Endothelial cell of umbilical vein (primary cell): ENCODE results near the gene PRPF40B. TPM values are rescaled to one million over a fixed set of nuclear protein-coding genes. Genes with fewer than 3 reads are reported as not detected.
A peak's percentile ranks its signal among the peaks of the same experiment; 100 is the strongest.

Experiments
- BruUV-seq: library from RNA; stranded (reverse); fragments of 400-500 nt; replicated peaks from 2 replicates; lab custom pipeline; 2021; lab: Mats Ljungman, UMichigan
- CTCF ChIA-PET: fragments of 300-600, 350-600 bp; sonication (Branson Sonifier 250); formaldehyde crosslinking; loops from one replicate; lab custom pipeline; 2021; ENCODE audit warnings: antibody characterized with exemption, inconsistent platforms; lab: Charles Lee
- POLR2A ChIA-PET: fragments of 300-600, 350-600 bp; sonication (Branson Sonifier 250); formaldehyde crosslinking; loops from one replicate; lab custom pipeline; 2021; ENCODE audit warnings: antibody characterized with exemption, inconsistent platforms; lab: Charles Lee
- DNase-seq: peaks from one replicate; pipeline ENCODE4 v3.0.0-alpha.2; 2011; ENCODE audit warnings: low read depth, low spot score
- FAIRE-seq: peaks from 2 replicates; lab custom pipeline; 2011; peaks lifted over from hg19 to GRCh38; lab: Jason Lieb, UNC
- H2AFZ ChIP-seq: 2 replicates; pipeline ENCODE4 v1.6.0; 2012; ENCODE audit warnings: low read depth, low read length, control low read depth, inconsistent platforms
- H3K27ac ChIP-seq: 2 replicates; pipeline ENCODE4 v1.5.1; 2011; ENCODE audit warnings: low read depth, mild to moderate bottlenecking, control low read depth, low read length, moderate library complexity; ENCODE audit not compliant: insufficient read depth
- H3K27me3 ChIP-seq, 2 experiments: 2 replicates each; pipeline versions ENCODE4 v1.6.0 to v1.6.1; 2011; ENCODE audit warnings: low read length in 2 of 2, mixed read lengths in 1 of 2; ENCODE audit not compliant: control insufficient read depth in 2 of 2, insufficient read depth in 2 of 2
- H3K36me3 ChIP-seq, 2 experiments: 2 replicates in 1 of 2; 3 replicates in 1 of 2; pipeline ENCODE4 v1.5.1; 2011; ENCODE audit warnings: low read length in 2 of 2, mild to moderate bottlenecking in 1 of 2, moderate library complexity in 1 of 2; ENCODE audit not compliant: control insufficient read depth in 2 of 2, insufficient read depth in 2 of 2; ENCODE audit errors: extremely low read depth in 1 of 2
- H3K4me1 ChIP-seq: 3 replicates; pipeline ENCODE4 v1.5.1; 2011; ENCODE audit warnings: mild to moderate bottlenecking, low read length; ENCODE audit not compliant: control insufficient read depth, insufficient read depth; ENCODE audit errors: extremely low read depth
- H3K4me2 ChIP-seq: 2 replicates; pipeline ENCODE4 v1.6.1; 2011; ENCODE audit warnings: low read length, control low read depth, mixed read lengths; ENCODE audit not compliant: insufficient read depth
- H3K4me3 ChIP-seq, 3 experiments: fragments of 200-600 bp in 1 of 3; sonication (generic), shearing (Covaris generic) in 1 of 3; replicated peaks in 1 of 3; 2 replicates each; pipeline ENCODE4 v1.5.1; 2011 to 2016; ENCODE audit warnings: control low read depth in 3 of 3, low read length in 3 of 3, mild to moderate bottlenecking in 2 of 3, inconsistent platforms in 1 of 3, low read depth in 1 of 3, moderate library complexity in 1 of 3; ENCODE audit not compliant: insufficient read depth in 1 of 3
- H3K79me2 ChIP-seq: 2 replicates; pipeline ENCODE4 v1.6.0; 2012; ENCODE audit warnings: low read length, inconsistent platforms; ENCODE audit not compliant: control insufficient read depth, insufficient read depth
- H3K9ac ChIP-seq: replicated peaks from 2 replicates; pipeline ENCODE3; 2011; ENCODE audit warnings: low read length, control low read depth; ENCODE audit not compliant: insufficient read depth; ENCODE audit errors: extremely low read depth
- H3K9me1 ChIP-seq: replicated peaks from 3 replicates; pipeline ENCODE4 v1.6.0; 2011; ENCODE audit warnings: mild to moderate bottlenecking, low read length; ENCODE audit not compliant: control insufficient read depth, insufficient read depth; ENCODE audit errors: extremely low read depth
- H3K9me3 ChIP-seq: replicated peaks from 2 replicates; pipeline ENCODE4 v1.5.1; 2012; ENCODE audit warnings: low read length, inconsistent platforms; ENCODE audit not compliant: control insufficient read depth, insufficient read depth
- H4K20me1 ChIP-seq: replicated peaks from 2 replicates; pipeline ENCODE3; 2011; ENCODE audit warnings: mild to moderate bottlenecking, low read length; ENCODE audit not compliant: control insufficient read depth, insufficient read depth; ENCODE audit errors: extremely low read depth
- EZH2 ChIP-seq: IDR thresholded peaks from 2 replicates; pipeline ENCODE4 v1.6.1; 2012; ENCODE audit warnings: borderline replicate concordance, low read depth, mild to moderate bottlenecking, moderate library complexity, low read length, inconsistent platforms; ENCODE audit not compliant: severe bottlenecking
- FOS ChIP-seq: IDR thresholded peaks from 2 replicates; pipeline ENCODE4 v1.6.1; 2011; ENCODE audit warnings: mild to moderate bottlenecking, low read length, moderate library complexity, borderline replicate concordance; ENCODE audit not compliant: insufficient read depth
- GATA2 ChIP-seq: IDR thresholded peaks from 2 replicates; pipeline ENCODE4 v1.7.0; 2011; ENCODE audit warnings: low read depth, mild to moderate bottlenecking, moderate library complexity, mixed read lengths, low read length; ENCODE audit not compliant: insufficient read length, insufficient read depth
- JUN ChIP-seq: IDR thresholded peaks from 2 replicates; pipeline ENCODE4 v1.6.1; 2011; ENCODE audit warnings: borderline replicate concordance, low read depth; ENCODE audit not compliant: insufficient read length, insufficient read depth
- MYC ChIP-seq: IDR thresholded peaks from one replicate; pipeline ENCODE4 v1.6.1; 2011; ENCODE audit warnings: mild to moderate bottlenecking, low read depth, low read length
- POLR2A ChIP-seq: IDR thresholded peaks from 2 replicates; pipeline ENCODE4 v1.6.1; 2012; ENCODE audit warnings: low read depth, mild to moderate bottlenecking, control low read depth, low read length
- POLR2AphosphoS5 ChIP-seq: IDR thresholded peaks from 2 replicates; pipeline ENCODE4 v1.6.1; 2012; ENCODE audit warnings: low read depth, mild to moderate bottlenecking, control low read depth, low read length, moderate library complexity; ENCODE audit not compliant: insufficient read depth
- dilution Hi-C: fragments of 300-500 bp; cut with MboI; formaldehyde crosslinking; loops from one replicate; pipeline ENCODE4 v1.15.0; 2019; ENCODE audit warnings: low sequenced_read_pairs; ENCODE audit not compliant: extremely low pct_ligation_motif_present
- intact Hi-C: fragments of 100-400 bp; cut with micrococcal nuclease; formaldehyde crosslinking; loops from one replicate; pipeline ENCODE4 v1.10.0; 2022
- polyA plus RNA-seq, 4 experiments: library from polyadenylated mRNA; depleted of rRNA in 3 of 4; stranded (reverse) in 3 of 4; unstranded in 1 of 4; fragments of >200 nt; gene quantifications; 2 replicates each; pipeline versions ENCODE4 v1.2.1 to v1.2.3, GENCODE V29; 2011 to 2012; ENCODE audit warnings: missing spikeins in 1 of 4
- total RNA-seq: library from RNA; stranded (reverse); gene quantifications from 2 replicates; pipeline ENCODE4 v1.2.3, GENCODE V29; 2021
- TF ChIP-seq, protein P1 (sequence below), 2 donors: IDR thresholded peaks; 1 replicate in 1 of 2; 2 replicates in 1 of 2; pipeline ENCODE4 v1.5.1; 2011; ENCODE audit warnings: low read length in 2 of 2, mild to moderate bottlenecking in 2 of 2, moderate library complexity in 2 of 2, control low read depth in 1 of 2, inconsistent platforms in 1 of 2, low read depth in 1 of 2; ENCODE audit not compliant: insufficient read depth in 1 of 2; ENCODE audit errors: extremely low read depth in 1 of 2
- TF ChIP-seq, protein P2 (sequence below): IDR thresholded peaks from 2 replicates; pipeline ENCODE4 v1.6.1; 2011; ENCODE audit not compliant: insufficient read depth, insufficient read length

The PRPF40B gene
- total and polyA plus RNA-seq, 2 donors (not counting 3 experiments of a cell fraction or from before 2014, with no cell fraction given), result 5.4 to 9.9 TPM

DNA sequence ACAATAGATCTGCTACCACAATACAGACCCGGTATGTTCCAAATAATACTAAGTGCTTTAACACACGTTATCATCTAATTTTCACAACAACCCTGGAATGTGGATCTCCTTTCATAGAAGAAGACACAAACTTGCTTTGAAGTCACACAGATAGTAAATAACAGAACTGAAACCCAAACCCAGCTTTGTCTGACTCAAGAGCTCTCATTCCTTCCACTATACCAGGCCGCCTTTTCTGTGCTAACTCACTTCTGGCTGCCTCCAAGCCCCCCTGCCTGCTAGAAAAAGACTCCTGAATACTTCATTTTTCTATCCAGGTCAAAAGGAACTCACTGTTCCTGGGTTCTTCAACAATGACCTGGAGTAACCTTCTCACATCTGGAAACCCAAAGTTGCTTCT, 37.8 kb downstream of the PRPF40B start:
- ChIA-PET CTCF (interaction anchor here (0.5 to 4.1 kb wide), 3 partner anchors 12 to 361 kb away, joined by 3 to 32 read pairs (median 8); no protein-coding TSS in a partner anchor), POLR2A (no interaction called here)
- DNase-seq, result no peak
- Histone ChIP-seq H4K20me1 (no peaks in the 10 kb centered on the region), H3K4me2 (no peak overlapping the region), H2AFZ (no peak overlapping the region), H3K27ac (peak overlapping the region; percentile 100), H3K79me2 (peaks cover 11% of the 10 kb centered on the region), H3K9me1 (no peaks in the 10 kb centered on the region), H3K9me3 (no peaks in the 10 kb centered on the region), H3K36me3 (peaks cover 14 to 39% of the 10 kb centered on the region in 2 experiments), H3K4me3 (no peak overlapping the region), H3K27me3 (no peaks in the 10 kb centered on the region), H3K4me1 (peaks cover 47% of the 10 kb centered on the region), H3K9ac (no peak overlapping the region)
- BruUV-seq, result no TSS peak
- TF ChIP-seq, protein P1, sequence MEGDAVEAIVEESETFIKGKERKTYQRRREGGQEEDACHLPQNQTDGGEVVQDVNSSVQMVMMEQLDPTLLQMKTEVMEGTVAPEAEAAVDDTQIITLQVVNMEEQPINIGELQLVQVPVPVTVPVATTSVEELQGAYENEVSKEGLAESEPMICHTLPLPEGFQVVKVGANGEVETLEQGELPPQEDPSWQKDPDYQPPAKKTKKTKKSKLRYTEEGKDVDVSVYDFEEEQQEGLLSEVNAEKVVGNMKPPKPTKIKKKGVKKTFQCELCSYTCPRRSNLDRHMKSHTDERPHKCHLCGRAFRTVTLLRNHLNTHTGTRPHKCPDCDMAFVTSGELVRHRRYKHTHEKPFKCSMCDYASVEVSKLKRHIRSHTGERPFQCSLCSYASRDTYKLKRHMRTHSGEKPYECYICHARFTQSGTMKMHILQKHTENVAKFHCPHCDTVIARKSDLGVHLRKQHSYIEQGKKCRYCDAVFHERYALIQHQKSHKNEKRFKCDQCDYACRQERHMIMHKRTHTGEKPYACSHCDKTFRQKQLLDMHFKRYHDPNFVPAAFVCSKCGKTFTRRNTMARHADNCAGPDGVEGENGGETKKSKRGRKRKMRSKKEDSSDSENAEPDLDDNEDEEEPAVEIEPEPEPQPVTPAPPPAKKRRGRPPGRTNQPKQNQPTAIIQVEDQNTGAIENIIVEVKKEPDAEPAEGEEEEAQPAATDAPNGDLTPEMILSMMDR (IDR thresholded peaks at IDR 0.05; ENCODE audit: extremely low read depth in 1 of 2, insufficient read depth in 1 of 2, low read depth in 1 of 2, low read length in 2 of 2), result no peak
- TF ChIP-seq GATA2 (no peak), POLR2A (no peak), MYC (no peak), FOS (no peak), EZH2 (no peak), POLR2AphosphoS5 (no peak), JUN (no peak)
- TF ChIP-seq, protein P2, sequence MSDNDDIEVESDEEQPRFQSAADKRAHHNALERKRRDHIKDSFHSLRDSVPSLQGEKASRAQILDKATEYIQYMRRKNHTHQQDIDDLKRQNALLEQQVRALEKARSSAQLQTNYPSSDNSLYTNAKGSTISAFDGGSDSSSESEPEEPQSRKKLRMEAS, result no peak
- dilution Hi-C loops, result no loop called here
- intact Hi-C loops, result no loop called here
- no peak for FAIRE-seq
